Skeletal muscle tissue (tissue), 4 donors: ENCODE results near the gene LAMA4. TPM values are rescaled to one million over a fixed set of nuclear protein-coding genes. Genes with fewer than 3 reads are reported as not detected.
"Not testable (repeated sequence)": the region's sequence is repeated elsewhere in the genome, so short reads cannot be mapped to it uniquely, and the experiment has no call there.

Source experiments
- H3K27ac ChIP-seq: one replicate; pipeline ENCODE4 v1.7.0; 2013; ENCODE audit warnings: mild to moderate bottlenecking, low read depth, low read length, inconsistent platforms
- H3K27me3 ChIP-seq, 3 donors: one replicate each; pipeline ENCODE4 v1.7.0; 2013; ENCODE audit warnings: low read length in 3 of 3; ENCODE audit not compliant: control insufficient read depth in 3 of 3, insufficient read depth in 3 of 3
- H3K36me3 ChIP-seq, 3 donors: one replicate each; pipeline ENCODE4 v1.7.0; 2013; ENCODE audit warnings: low read length in 3 of 3; ENCODE audit not compliant: control insufficient read depth in 3 of 3, insufficient read depth in 3 of 3
- H3K4me1 ChIP-seq, 3 donors: one replicate each; pipeline ENCODE4 v1.7.0; 2013; ENCODE audit warnings: low read length in 3 of 3, mild to moderate bottlenecking in 3 of 3; ENCODE audit not compliant: control insufficient read depth in 3 of 3, insufficient read depth in 3 of 3
- H3K4me3 ChIP-seq, 3 donors: one replicate each; pipeline ENCODE4 v1.7.0; 2013; ENCODE audit warnings: low read length in 3 of 3
- H3K9ac ChIP-seq, 3 donors: one replicate each; pipeline ENCODE4 v1.7.0; 2013; ENCODE audit warnings: low read length in 3 of 3, mild to moderate bottlenecking in 3 of 3, moderate library complexity in 2 of 3, low read depth in 1 of 3
- H3K9me3 ChIP-seq, 3 donors: one replicate each; pipeline ENCODE4 v1.7.0; 2013; ENCODE audit warnings: low read length in 3 of 3; ENCODE audit not compliant: control insufficient read depth in 3 of 3
- total RNA-seq: library from RNA; depleted of rRNA; stranded (reverse); fragments of >200 nt; gene quantifications from one replicate; pipeline ENCODE4 v1.2.3, GENCODE V29; 2014
- donor health status: Osteomylitis.

The LAMA4 gene
- total RNA-seq, 1 donor from 2014 or later = 248 TPM

DNA sequence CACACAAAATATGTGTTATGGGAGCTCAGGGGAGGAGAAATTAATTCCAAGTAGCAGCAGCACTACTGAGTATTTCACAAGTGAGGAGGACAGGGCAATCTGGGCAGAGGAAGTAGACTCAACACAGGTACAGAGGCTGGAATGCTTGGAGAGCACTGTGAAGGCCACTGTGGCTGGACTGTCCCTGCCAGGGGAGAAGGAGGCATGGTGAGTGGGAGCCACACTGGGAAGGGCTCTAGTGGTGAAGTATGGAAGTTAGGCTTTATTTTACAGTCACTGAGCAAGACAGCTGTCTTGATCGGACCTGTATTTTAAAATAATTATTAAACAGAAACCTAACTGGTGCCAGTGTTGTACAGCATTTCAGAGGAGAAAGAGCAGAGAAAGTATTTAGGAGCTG is 138.1 kb downstream of the LAMA4 start:
- Histone ChIP-seq H3K4me3 (no peak overlapping the region), H3K27me3 (no peaks in the 10 kb centered on the region), H3K27ac (no peak overlapping the region), H3K4me1 (no peaks in the 10 kb centered on the region), H3K36me3 (peaks cover 3 to 14% (median 12%) of the 10 kb centered on the region in 3 donors), H3K9me3 (no peaks in the 10 kb centered on the region), H3K9ac (no peak overlapping the region)

DNA sequence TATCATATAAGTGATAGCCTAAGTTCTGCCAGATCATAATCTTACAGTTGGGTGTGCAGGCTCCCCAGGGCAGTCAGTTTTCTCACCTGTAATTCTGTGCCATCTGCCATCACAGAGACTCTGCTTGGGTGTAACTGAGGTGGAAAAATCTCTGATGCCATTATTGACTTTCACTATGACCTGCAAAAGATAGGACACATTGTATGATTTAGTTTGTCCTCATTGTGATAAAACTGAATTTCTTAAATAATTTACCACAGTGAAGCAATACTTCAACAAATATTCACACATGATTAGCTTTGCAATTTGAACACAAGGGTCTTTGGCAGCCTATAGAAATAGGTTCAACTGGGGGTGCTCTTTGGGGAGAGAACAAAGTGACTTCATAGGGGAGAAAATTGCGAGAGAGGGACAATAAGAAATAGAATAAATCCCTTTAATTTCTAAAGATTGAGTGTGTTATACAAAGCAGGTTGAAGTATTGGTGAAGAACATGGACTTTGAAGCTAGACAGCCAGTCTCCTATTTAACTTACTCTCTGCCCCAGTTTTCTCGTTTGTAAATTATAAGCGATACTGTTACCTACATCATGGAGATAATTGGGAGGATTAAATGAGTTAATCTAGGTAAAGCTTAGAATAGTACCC is 139.7 kb downstream of the LAMA4 start:
- H3K27me3 ChIP-seq = no peaks in the 10 kb centered on the region
- H3K36me3 ChIP-seq = peaks cover 3 to 12% (median 6%) of the 10 kb centered on the region in 3 donors
- H3K9me3 ChIP-seq = no peaks in the 10 kb centered on the region
- H3K9ac ChIP-seq = no peak overlapping the region
- H3K4me1 ChIP-seq = no peaks in the 10 kb centered on the region
- H3K4me3 ChIP-seq = no peak overlapping the region
- no peak overlapping the region for H3K27ac ChIP-seq

DNA sequence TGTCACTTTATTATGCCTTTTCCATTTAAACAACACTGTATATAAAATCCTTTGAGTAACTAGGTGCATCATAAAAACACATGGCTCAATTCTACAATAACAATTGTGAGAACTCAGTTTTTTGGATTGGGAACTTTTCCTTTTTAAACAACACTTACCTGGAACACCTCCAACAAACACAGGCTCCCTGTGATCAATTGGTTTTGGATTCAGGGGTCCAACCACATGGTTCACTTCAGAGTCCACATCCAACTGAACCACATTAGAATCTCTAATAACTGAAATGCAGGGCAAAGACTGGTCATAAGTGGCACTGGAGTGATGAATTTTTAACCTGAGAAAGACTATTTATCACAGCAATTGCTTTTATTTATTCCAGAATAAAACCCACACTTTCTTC is 140.4 kb downstream of the LAMA4 start:
- H3K27ac ChIP-seq = no peak overlapping the region
- H3K4me3 ChIP-seq = no peak overlapping the region
- peaks cover 3 to 17% (median 6%) of the 10 kb centered on the region in 3 donors for H3K36me3 ChIP-seq
- H3K27me3 ChIP-seq = no peaks in the 10 kb centered on the region
- H3K9ac ChIP-seq = no peak overlapping the region
- no peaks in the 10 kb centered on the region for H3K9me3 ChIP-seq
- no peaks in the 10 kb centered on the region for H3K4me1 ChIP-seq

DNA sequence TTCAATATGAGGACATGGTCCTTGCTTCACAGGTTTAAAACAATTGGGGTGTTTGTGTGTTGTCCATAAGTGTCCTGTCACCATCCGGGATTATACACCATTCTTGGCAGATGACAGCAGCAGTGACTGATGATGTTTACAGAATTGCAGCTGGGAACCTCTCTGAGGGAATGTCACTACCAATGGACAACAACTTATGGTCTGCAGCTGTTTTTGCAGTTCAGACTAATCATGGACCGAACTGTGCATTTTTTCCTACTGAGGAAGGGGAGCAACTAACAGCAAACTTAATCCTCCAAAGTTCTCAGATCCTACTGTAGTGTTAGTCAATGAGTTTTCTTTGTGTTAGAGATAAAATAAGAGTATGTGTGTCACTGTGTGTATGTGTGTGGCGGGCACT is 140.9 kb downstream of the LAMA4 start:
- Histone ChIP-seq H3K9me3 (no peaks in the 10 kb centered on the region), H3K4me1 (no peaks in the 10 kb centered on the region), H3K9ac (no peak overlapping the region), H3K27me3 (no peaks in the 10 kb centered on the region), H3K4me3 (no peak overlapping the region), H3K27ac (no peak overlapping the region), H3K36me3 (peaks cover 3 to 18% (median 6%) of the 10 kb centered on the region in 3 donors)

DNA sequence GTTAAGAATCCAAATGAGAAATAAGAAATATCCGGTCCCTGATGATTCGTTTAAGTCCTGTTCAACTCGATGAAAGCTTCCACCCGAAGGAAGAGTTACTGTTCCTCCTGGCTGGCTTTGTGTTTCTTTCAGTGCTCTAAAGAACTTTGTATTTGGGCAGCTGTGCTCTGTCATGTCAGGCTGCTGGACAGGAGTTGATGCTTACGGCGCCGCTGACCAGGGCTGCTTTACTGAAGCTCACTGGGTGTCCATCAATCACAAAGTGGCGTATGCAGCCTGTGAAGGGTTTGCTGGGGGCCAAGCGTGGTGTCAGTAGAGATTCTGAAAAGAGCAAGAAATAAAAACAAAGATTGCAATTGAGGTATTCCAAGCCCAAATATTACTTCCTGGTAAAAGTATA is 145.1 kb downstream of the LAMA4 start:
- Histone ChIP-seq H3K27ac (no peak overlapping the region), H3K27me3 (no peaks in the 10 kb centered on the region), H3K36me3 (peaks cover 3 to 14% (median 6%) of the 10 kb centered on the region in 3 donors), H3K9me3 (no peaks in the 10 kb centered on the region), H3K9ac (no peak overlapping the region), H3K4me1 (no peaks in the 10 kb centered on the region), H3K4me3 (no peak overlapping the region)

DNA sequence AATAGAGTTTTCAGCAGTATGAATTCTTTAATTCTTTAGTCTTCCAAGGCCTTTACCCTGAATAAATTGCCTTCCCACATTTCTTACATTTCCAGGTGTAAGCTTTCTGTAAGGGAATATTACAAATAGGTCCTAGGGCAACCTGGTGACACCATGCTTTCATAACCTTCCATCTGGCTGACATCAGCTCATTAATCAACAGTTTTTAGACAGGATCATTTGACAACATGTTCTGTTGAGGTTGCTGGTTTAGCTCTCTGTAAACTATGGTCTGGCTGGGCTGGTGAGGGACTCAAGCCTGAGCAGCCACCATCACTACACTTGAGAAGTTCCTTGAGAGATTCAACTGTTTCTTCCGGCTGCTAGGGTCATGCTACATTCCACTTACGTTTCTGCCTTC is 147.8 kb downstream of the LAMA4 start:
- H3K4me1 ChIP-seq = no peaks in the 10 kb centered on the region
- no peaks in the 10 kb centered on the region for H3K9me3 ChIP-seq
- H3K9ac ChIP-seq = no peak overlapping the region
- no peak overlapping the region for H3K27ac ChIP-seq
- no peaks in the 10 kb centered on the region for H3K27me3 ChIP-seq
- H3K4me3 ChIP-seq = no peak overlapping the region
- H3K36me3 ChIP-seq = peaks cover 3 to 9% (median 6%) of the 10 kb centered on the region in 3 donors

DNA sequence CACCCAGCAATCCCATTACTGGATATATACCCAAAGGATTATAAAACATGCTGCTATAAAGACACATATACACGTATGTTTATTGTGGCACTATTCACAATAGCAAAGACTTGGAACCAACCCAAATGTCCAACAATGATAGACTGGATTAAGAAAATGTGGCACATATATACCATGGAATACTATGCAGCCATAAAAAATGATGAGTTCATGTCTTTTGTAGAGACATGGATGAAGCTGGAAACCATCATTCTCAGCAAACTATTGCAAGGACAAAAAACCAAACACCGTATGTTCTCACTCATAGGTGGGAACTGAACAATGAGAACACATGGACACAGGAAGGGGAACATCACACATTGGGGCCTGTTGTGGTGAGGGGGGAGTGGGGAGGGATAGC is 148.3 kb downstream of the LAMA4 start:
- H3K27me3 ChIP-seq, H3K27ac ChIP-seq, H3K9me3 ChIP-seq, H3K4me1 ChIP-seq, H3K9ac ChIP-seq, H3K4me3 ChIP-seq, H3K36me3 ChIP-seq: not testable (repeated sequence)

DNA sequence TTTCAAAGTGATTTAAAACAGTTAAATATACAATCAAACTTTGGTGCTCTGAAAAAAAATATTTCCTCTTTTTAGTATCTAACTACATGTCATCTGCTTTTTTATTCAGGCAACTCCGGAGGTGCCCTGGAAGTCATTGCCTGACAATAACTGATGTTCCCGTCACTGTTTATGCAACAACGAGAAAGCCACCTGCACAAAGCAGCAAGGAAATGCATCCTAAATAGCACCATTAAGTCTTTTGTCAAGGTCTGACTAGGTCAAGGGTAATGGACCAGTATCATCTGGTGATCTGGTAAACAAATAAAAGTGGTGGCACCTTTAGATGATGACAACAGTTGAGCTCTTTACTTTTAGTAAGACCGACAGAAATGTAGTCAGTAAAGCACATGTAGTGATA is 153.8 kb downstream of the LAMA4 start:
- Histone ChIP-seq H3K4me3 (no peak overlapping the region), H3K9ac (no peak overlapping the region), H3K27me3 (no peaks in the 10 kb centered on the region), H3K27ac (no peak overlapping the region), H3K9me3 (no peaks in the 10 kb centered on the region), H3K4me1 (no peaks in the 10 kb centered on the region), H3K36me3 (peaks cover 0 to 7% (median 6%) of the 10 kb centered on the region in 3 donors)

DNA sequence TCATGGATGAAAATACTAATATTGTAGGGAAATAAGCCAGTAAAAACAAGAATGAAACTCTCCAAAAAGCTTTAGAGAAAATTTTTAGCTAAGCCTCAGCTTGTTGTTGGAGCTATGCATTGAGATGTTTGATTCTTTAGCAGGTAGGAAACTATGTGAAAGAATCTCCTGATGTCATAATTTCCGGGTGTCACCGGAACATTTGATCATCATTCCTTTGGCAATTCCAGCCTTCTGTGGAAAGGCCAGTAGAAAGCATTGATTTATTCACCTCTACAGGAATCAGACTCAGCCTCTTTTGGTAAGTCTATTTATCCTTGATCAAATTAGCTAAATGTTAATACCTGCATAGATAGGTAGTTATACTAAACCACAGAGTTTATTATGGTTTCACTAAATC is 157.5 kb downstream of the LAMA4 start:
- no peak overlapping the region for H3K27ac ChIP-seq
- H3K4me3 ChIP-seq = no peak overlapping the region
- no peaks in the 10 kb centered on the region for H3K27me3 ChIP-seq

DNA sequence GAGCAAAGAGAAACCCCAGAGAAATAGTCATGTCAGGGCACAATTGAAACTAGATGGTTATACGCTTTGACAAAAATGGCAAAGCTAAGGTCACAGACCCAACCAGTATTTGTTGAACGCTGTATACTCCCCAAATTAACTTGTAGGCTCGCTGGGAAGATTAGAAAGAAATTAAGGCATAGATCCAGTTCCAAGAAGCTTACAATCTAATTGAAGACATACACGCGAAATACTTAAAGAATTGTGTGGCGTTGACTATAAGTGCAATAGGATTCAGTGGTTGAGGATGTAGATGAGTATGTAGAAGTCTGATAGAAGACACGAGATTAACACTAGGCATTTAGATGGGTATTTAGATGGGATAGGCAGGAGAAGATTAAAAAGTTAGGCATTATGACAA is 166.5 kb downstream of the LAMA4 start:
- H3K27me3 ChIP-seq = no peaks in the 10 kb centered on the region
- H3K9me3 ChIP-seq = no peaks in the 10 kb centered on the region
- peaks cover 0 to 11% (median 3%) of the 10 kb centered on the region in 3 donors for H3K36me3 ChIP-seq
- H3K4me1 ChIP-seq = peaks cover 0 to 15% (median 7%) of the 10 kb centered on the region in 3 donors
- peak overlapping the region; percentile 84 to 92 (median 87) for H3K9ac ChIP-seq
- H3K4me3 ChIP-seq = peak overlapping the region; percentile 88 to 93 (median 92)
- H3K27ac ChIP-seq = peak overlapping the region; percentile 80

More for the DNA sequence above, 157.5 kb downstream of the LAMA4 start:
- Histone ChIP-seq H3K9ac (no peak overlapping the region), H3K4me1 (no peaks in the 10 kb centered on the region), H3K9me3 (no peaks in the 10 kb centered on the region), H3K36me3 (peaks cover 0 to 7% (median 6%) of the 10 kb centered on the region in 3 donors)
